ENCODE measurements around the gene ZNF862. TPM values are rescaled to one million over a fixed set of nuclear protein-coding genes. Genes with fewer than 3 reads are reported as not detected.

Gene ZNF862
- total RNA-seq, 1 donor from 2014 or later, result 20.7 TPM

GRCh38 chr7:149866139-149866778, 28.1 kb downstream of the ZNF862 start:
- peaks cover 12% of the 10 kb centered on the region for H3K4me1 ChIP-seq
- DNase-seq (no peak), ATAC-seq (no peak)
- H3K4me3 ChIP-seq, result no peak overlapping the region
- no peaks in the 10 kb centered on the region for H3K27me3 ChIP-seq (ENCODE audit: low read depth)
- peak overlapping the region; percentile 46 for H3K27ac ChIP-seq
- intact Hi-C loops (cut with DNase I), result no loop called here
- peaks cover 48% of the 10 kb centered on the region for H3K36me3 ChIP-seq
- H3K9me3 ChIP-seq, result no peaks in the 10 kb centered on the region
- no peak for TF ChIP-seq CTCF (IDR thresholded peaks at IDR 0.05)

GRCh38 chr7:149866779-149867447, 28.7 kb downstream of the ZNF862 start:
- no peak for DNase-seq
- Histone ChIP-seq H3K36me3 (peaks cover 41% of the 10 kb centered on the region), H3K27me3 (ENCODE audit: low read depth) (no peaks in the 10 kb centered on the region), H3K27ac (no peak overlapping the region), H3K9me3 (no peaks in the 10 kb centered on the region), H3K4me1 (peaks cover 12% of the 10 kb centered on the region), H3K4me3 (no peak overlapping the region)
- intact Hi-C loops (cut with DNase I), result no loop called here
- no peak for TF ChIP-seq CTCF (IDR thresholded peaks at IDR 0.05)
- no peak for ATAC-seq

- ATAC-seq (no peak), DNase-seq (no peak)
- Histone ChIP-seq H3K9me3 (no peaks in the 10 kb centered on the region), H3K27ac (no peak overlapping the region), H3K36me3 (peaks cover 31% of the 10 kb centered on the region), H3K27me3 (ENCODE audit: low read depth) (no peaks in the 10 kb centered on the region), H3K4me3 (no peak overlapping the region), H3K4me1 (peaks cover 21% of the 10 kb centered on the region)
- intact Hi-C loops (cut with DNase I), result no loop called here
- TF ChIP-seq CTCF (IDR thresholded peaks at IDR 0.05), result no peak
Measured at GRCh38 chr7:149867762-149868622, 29.8 kb downstream of the ZNF862 start.

- H3K27me3 ChIP-seq (ENCODE audit: low read depth), result no peaks in the 10 kb centered on the region
- intact Hi-C loops (cut with DNase I), result no loop called here
- DNase-seq (no peak), ATAC-seq (no peak)
- H3K9me3 ChIP-seq, result no peaks in the 10 kb centered on the region
- H3K4me3 ChIP-seq, result no peak overlapping the region
- H3K27ac ChIP-seq, result no peak overlapping the region
- peaks cover 21% of the 10 kb centered on the region for H3K4me1 ChIP-seq
- peaks cover 24% of the 10 kb centered on the region for H3K36me3 ChIP-seq
- TF ChIP-seq CTCF (IDR thresholded peaks at IDR 0.05), result no peak
Measured at GRCh38 chr7:149868623-149869290, 30.6 kb downstream of the ZNF862 start.

GRCh38 chr7:149869291-149869650, 31.1 kb downstream of the ZNF862 start:
- Histone ChIP-seq H3K27me3 (ENCODE audit: low read depth) (no peaks in the 10 kb centered on the region), H3K27ac (no peak overlapping the region), H3K4me3 (no peak overlapping the region), H3K9me3 (no peaks in the 10 kb centered on the region), H3K36me3 (peaks cover 19% of the 10 kb centered on the region), H3K4me1 (peaks cover 24% of the 10 kb centered on the region)
- ATAC-seq (no peak), DNase-seq (no peak)
- TF ChIP-seq CTCF (IDR thresholded peaks at IDR 0.05), result no peak
- intact Hi-C loops (cut with DNase I), result no loop called here
